ENCODE data around the gene CCDC28A.

The CCDC28A gene

GRCh38 chr6:138795809-138796603 is 22.4 kb downstream of the CCDC28A start, which contains the start of gene ECT2L:
ECT2L (plus strand) TSS chr6:138796087; CDS start chr6:138813275, 17,188 bp downstream.
- DNase-seq (ENCODE audit: low spot score): no peak

- DNase-seq (ENCODE audit: low spot score): no peak
Measured at GRCh38 chr6:138796771-138797170, 23.2 kb downstream of the CCDC28A start.

- DNase-seq (ENCODE audit: low spot score): no peak
Measured at GRCh38 chr6:138797806-138798446, 24.4 kb downstream of the CCDC28A start.

GRCh38 chr6:138800377-138801150 is 27.0 kb downstream of the CCDC28A start:
- DNase-seq (ENCODE audit: low spot score): no peak

GRCh38 chr6:138803331-138803730 is 29.8 kb downstream of the CCDC28A start:
- DNase-seq (ENCODE audit: low spot score): no peak

- DNase-seq (ENCODE audit: low spot score): no peak
Measured at GRCh38 chr6:138803861-138804260, 30.3 kb downstream of the CCDC28A start.

- no peak for DNase-seq (ENCODE audit: low spot score)
Measured at GRCh38 chr6:138805016-138805765, 31.6 kb downstream of the CCDC28A start.

- DNase-seq (ENCODE audit: low spot score): no peak
Measured at GRCh38 chr6:138806889-138807288, 33.3 kb downstream of the CCDC28A start.

GRCh38 chr6:138809677-138810076 is 36.1 kb downstream of the CCDC28A start:
- no peak for DNase-seq (ENCODE audit: low spot score)

- peak; percentile 33 for DNase-seq (ENCODE audit: low spot score)
Measured at GRCh38 chr6:138811866-138812265, 38.3 kb downstream of the CCDC28A start.

- DNase-seq (ENCODE audit: low spot score): no peak
Measured at GRCh38 chr6:138814179-138814834, 40.7 kb downstream of the CCDC28A start.

GRCh38 chr6:138815221-138815620 is 41.7 kb downstream of the CCDC28A start:
- no peak for DNase-seq (ENCODE audit: low spot score)

GRCh38 chr6:138815797-138816528 is 42.4 kb downstream of the CCDC28A start:
- DNase-seq (ENCODE audit: low spot score): peak; percentile 78

- DNase-seq (ENCODE audit: low spot score): no peak
Measured at GRCh38 chr6:138817799-138818198, 44.2 kb downstream of the CCDC28A start.

- DNase-seq (ENCODE audit: low spot score): no peak
Measured at GRCh38 chr6:138818496-138819194, 45.1 kb downstream of the CCDC28A start.

GRCh38 chr6:138821519-138821918 is 48.0 kb downstream of the CCDC28A start:
- no peak for DNase-seq (ENCODE audit: low spot score)

- DNase-seq (ENCODE audit: low spot score): no peak
Measured at GRCh38 chr6:138824482-138825144, 51.0 kb downstream of the CCDC28A start.

GRCh38 chr6:138830248-138830647 is 56.7 kb downstream of the CCDC28A start:
- no peak for DNase-seq (ENCODE audit: low spot score)

- DNase-seq (ENCODE audit: low spot score): no peak
Measured at GRCh38 chr6:138832182-138832581, 58.6 kb downstream of the CCDC28A start.

Data from pons (tissue), 1 donor.